ENCODE data around the gene TSPAN1.

TSPAN1 gene

GRCh38 chr1:46188295-46189030 lies 13.6 kb downstream of the TSPAN1 start:
- DNase-seq = no peak

DNA sequence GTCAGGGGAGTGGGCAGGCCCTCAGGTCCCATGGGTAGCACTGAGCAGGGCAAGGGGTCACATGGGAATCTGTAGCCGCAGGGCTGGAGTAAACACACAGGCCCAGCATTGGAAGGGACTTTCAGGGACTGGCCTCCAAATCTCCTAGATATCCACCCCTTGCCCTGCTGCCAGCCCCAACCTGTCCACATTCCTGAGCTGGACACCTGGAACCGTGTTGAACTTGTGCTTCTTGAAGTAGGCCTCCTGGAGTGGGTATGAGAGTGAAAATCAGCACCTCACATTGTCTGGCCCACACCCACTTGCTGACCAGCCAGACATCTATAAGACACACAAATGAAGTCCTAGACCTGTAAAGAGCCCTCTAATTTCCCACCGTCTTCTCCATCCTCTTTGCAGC lies 15.7 kb downstream of the TSPAN1 start:
- no peak for DNase-seq

- DNase-seq = no peak
Observed at GRCh38 chr1:46191033-46191701, 16.3 kb downstream of the TSPAN1 start.

GRCh38 chr1:46192171-46192570 lies 17.3 kb downstream of the TSPAN1 start:
- no peak for DNase-seq

- DNase-seq = no peak
Observed at GRCh38 chr1:46193285-46193684, 18.4 kb downstream of the TSPAN1 start.

DNA sequence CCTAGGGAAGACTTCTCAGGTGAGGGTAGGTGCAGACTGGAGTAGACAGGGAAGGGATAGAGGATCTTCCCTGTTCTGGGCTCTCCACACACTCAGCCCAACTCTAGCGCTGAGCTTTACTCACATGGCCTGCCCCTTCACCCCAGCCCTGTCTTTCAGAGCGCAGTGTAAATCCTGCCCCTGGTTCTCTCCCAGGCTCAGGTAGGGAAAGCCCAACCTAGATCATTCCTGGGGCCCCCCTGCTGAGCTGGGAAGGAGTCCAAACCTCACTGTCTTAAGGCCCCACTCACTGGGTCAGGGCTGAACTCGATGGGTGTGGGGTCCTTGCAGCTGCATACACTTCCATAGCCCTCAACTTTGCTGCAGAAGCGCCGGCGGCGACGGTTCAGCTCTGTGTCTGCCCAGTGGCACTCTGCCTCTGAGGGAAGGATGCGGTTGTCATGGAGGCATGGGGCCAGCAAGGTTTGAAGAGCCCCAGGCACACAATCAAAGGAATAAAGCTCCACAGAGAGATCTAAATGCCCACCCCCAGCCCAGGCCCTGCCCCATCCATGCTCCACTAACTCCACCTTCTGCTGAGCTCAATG lies 19.2 kb downstream of the TSPAN1 start:
- DNase-seq = no peak

DNA sequence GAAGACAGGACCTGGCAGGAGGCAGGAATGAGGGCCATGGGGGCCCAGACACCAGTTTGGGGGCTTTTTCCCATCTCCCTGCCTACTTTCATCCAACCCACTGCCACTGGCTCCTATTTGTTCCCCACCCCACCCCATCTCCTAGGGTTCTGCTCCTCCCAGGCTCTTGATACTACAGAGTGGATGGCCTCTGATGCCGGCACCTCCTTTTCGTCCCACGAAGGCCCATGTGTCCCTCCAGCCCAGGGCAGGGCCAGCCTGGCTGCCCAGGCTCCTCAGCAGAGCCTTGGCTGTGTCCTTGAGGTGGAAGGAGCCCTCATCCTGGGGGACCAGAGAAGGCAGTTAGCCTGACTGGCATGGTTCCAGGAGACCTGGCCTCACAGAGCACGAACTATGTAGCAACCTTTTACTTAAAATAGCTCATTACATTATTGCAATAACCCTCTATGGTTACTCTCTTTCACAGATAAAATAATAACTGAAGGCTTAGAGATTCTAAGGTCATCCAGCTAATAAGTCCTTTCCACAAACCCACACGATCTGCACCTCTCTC lies 19.8 kb downstream of the TSPAN1 start:
- DNase-seq = no peak

DNA sequence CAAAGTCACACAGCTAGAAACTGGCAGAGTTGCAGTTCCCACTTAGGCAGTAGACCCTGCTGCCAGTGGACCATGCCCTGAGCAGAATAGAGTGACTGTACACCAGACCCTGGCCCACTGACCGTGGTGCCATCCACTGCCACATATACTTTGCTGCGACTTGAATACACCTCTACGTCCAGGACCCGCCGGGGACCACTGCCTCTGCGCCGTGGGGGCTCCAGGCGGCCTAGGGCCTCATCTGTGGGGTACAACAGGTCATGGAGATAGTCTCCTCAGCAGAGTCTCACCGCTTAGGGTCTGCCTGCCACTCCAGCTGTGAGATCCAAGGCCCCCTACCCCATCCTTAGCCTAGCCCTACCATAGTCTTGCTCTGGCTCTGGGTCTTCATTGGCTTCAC lies 21.7 kb downstream of the TSPAN1 start:
- DNase-seq = no peak

GRCh38 chr1:46197560-46197963 lies 22.7 kb downstream of the TSPAN1 start:
- no peak for DNase-seq

GRCh38 chr1:46197964-46198811 lies 23.3 kb downstream of the TSPAN1 start, which contains the start of gene POMGNT1:
TSS of gene POMGNT1 (minus strand) at chr1:46198434. CDS start at chr1:46197821, 613 bp downstream.
- DNase-seq = peak; percentile 60

- no peak for DNase-seq
Observed at GRCh38 chr1:46199233-46199749, 24.4 kb downstream of the TSPAN1 start.

DNA sequence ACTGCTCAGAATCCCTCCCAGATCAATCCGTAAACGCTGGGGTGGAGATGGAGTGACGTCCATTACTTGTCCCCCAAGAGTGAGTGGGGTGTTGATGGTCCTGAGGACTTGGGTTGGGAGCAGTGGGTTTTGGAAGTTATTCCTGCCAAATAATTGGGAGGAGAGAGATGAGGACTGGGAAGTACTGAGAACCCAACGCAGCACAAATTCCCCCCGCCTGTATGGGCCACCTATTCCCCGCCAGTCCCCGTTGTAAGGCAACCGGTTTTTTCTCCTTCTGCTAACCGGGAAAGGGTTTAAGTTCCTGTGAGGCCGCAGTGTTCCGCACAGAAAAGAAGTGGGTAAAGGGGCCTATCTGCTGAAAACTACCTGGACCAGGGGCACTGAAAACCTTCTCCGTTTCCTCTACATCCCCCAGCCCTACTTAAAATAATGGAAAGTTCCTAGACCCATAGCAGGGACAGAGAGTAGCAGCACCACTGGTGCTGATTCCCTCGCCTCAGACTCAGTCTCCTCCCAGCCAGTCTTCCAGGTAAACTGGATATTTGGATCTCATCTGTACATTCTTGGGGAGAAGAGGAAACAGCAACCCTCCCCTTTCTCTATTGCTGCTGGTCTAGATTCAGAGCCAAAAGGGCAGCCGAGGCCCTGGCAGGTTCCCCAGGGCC lies 29.0 kb downstream of the TSPAN1 start:
- no peak for DNase-seq

- DNase-seq = no peak
Observed at GRCh38 chr1:46204406-46204742, 29.5 kb downstream of the TSPAN1 start.

DNA sequence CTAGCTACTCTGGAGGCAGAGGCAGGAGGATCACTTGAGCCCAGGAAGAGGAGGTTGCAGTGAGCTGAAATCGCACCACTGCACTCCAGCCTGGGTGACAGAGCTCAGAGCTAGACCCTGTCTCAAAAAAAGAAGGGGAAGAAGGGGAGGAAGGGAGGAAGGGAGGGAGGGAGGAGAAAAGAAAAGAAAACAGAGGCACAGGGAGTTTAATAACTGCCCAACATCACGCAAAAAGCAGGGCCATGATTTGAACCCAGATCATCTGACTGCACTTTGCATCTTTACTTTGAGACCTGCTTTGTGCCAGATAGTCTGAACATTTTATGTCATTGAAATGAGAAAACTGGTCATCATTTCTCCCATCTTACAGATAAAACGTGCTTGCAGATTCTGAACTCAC lies 30.3 kb downstream of the TSPAN1 start:
- DNase-seq = no peak

GRCh38 chr1:46205791-46206190 lies 30.9 kb downstream of the TSPAN1 start:
- DNase-seq = no peak

GRCh38 chr1:46206399-46206798 lies 31.5 kb downstream of the TSPAN1 start:
- no peak for DNase-seq

- DNase-seq = no peak
Observed at GRCh38 chr1:46210561-46210960, 35.7 kb downstream of the TSPAN1 start.

DNA sequence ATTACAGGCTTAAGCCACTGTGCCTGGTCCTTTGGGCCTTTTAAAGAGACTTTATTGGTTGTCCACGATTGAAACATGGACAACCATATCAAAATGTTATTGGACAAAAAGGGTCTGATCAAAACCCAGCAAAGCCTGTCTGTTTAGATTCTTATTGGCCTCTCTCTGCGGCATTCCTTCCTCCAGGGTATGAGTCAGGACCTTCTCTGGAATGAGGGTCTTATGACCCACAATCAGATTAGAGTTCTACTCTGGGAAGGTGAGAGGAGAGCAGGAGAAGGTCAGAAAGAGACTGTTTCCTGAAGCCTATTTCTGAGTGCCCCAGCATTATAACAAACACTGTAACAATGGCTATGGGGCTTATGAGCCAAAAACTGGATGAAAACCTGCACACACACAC lies 36.2 kb downstream of the TSPAN1 start:
- no peak for DNase-seq

GRCh38 chr1:46215504-46215903 lies 40.6 kb downstream of the TSPAN1 start:
- no peak for DNase-seq

DNA sequence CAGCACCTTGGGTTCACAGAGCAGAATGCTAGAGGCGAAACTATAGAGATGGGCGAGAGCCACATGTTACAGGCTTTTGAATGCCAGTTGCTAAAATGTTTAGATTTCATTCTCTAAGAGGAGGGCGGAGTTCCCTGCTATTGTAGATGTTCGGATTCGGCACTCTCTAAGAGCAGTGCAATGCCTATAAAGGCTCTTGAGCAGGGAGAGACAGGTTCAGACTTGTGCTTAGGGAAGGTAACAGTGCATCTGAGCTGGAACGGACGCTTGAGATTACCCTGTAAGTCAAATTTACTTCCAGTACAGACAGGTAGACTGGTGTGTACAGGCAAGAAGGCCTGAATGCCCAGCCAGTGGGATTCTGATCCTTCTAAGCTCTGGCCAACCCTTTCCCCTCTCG lies 43.6 kb downstream of the TSPAN1 start:
- no peak for DNase-seq

DNA sequence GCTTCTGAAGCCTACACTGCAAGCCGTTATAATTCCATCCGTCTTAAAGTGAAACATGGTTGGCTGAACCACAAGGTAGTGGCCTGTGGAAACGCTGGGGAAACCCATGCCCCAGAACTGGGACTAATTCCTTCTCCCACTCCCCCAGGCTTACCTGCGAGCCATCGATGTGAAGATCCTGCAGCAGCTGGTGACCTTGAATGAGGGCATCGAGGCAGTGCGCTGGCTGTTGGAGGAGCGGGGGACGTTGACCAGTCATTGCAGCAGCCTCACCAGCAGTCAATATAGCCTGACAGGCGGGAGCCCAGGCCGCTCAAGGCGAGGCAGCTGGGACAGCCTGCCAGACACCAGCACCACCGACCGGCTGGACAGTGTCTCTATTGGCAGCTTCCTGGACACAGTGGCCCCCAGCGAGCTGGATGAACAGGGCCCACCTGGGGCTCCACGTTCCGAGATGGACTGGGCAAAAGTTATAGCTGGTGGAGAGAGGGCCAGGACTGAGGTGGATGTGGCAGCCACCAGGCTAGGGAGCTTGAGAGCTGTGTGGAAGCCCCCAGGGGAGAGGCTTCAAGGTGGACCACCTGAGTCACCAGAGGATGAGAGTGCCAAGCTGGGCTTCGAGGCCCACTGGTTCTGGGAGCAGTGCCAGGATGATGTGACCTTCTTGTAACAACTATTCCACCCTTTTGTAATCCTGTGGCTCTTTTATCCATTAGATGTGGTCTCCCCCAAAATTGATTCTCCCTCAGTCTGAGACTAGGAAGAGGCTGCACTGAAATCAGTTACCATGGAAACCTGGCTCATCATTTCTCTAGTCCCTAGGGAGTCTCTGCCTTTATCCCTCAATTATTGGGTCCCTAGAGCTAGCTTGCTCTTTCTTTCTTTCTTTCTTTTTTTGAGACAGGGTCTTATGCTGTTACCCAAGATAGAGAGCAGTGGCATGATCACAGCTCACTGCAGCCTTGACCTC lies 44.9 kb downstream of the TSPAN1 start:
- DNase-seq = no peak
